Loucy (cell line): ENCODE measurements around the gene ANXA6.
"Not testable (repeated sequence)": the region's sequence is repeated elsewhere in the genome, so short reads cannot be mapped to it uniquely, and the experiment has no call there.

Source experiments
- CTCF ChIP-seq: fragments of 200-600 bp; sonication (generic); conservative IDR thresholded peaks from 2 replicates; pipeline ENCODE4 v1.5.1; 2014; ENCODE audit warnings: mild to moderate bottlenecking, antibody characterized with exemption, low read length
- EZH2phosphoT487 ChIP-seq: fragments of 200-600 bp; IDR thresholded peaks from 2 replicates; pipeline ENCODE4 v1.6.1; 2018; ENCODE audit warnings: antibody characterized with exemption, mild to moderate bottlenecking, moderate library complexity, borderline replicate concordance

- TF ChIP-seq CTCF, EZH2phosphoT487: not testable (repeated sequence)
These were observed 18.7 kb upstream of the ANXA6 start for GRCh38 chr5:151176268-151176667.
